GM23338 (cell line): Measurements from ENCODE around the gene CCDC3. TPM values are rescaled to one million over a fixed set of nuclear protein-coding genes. Genes with fewer than 3 reads are reported as not detected.

Experiments
- ATAC-seq: fragments of 200-7000 bp; cut with Tn5 transposase; 3 replicates; pipeline ENCODE4 v1.9.1; 2020
- DNase-seq: peaks from one replicate; pipeline ENCODE4 v3.0.0-alpha.2; 2015; ENCODE audit warnings: low spot score
- H2AFZ ChIP-seq: fragments of 200-600 bp; sonication (generic); 2 replicates; pipeline ENCODE4 v1.8.0; 2016; ENCODE audit warnings: antibody characterized with exemption, mild to moderate bottlenecking, moderate library complexity
- H3F3A ChIP-seq: fragments of 200-600 bp; sonication (generic); replicated peaks from 2 replicates; pipeline ENCODE4 v1.8.0; 2017; ENCODE audit warnings: antibody characterized with exemption, mixed run types, low read depth
- H3K27ac ChIP-seq: fragments of 200-600 bp; sonication (generic); 2 replicates; pipeline ENCODE4 v1.6.1; 2016; ENCODE audit warnings: low read depth
- H3K27me3 ChIP-seq: fragments of 200-600 bp; sonication (generic); 2 replicates; pipeline ENCODE4 v1.8.0; 2016; ENCODE audit warnings: mild to moderate bottlenecking, mixed run types, moderate library complexity; ENCODE audit not compliant: insufficient read depth
- H3K36me3 ChIP-seq: fragments of 200-600 bp; sonication (generic); 2 replicates; pipeline ENCODE4 v1.8.0; 2016; ENCODE audit warnings: mild to moderate bottlenecking; ENCODE audit not compliant: insufficient read depth
- H3K4me1 ChIP-seq: fragments of 200-600 bp; sonication (generic); 2 replicates; pipeline ENCODE4 v1.8.0; 2016; ENCODE audit warnings: mild to moderate bottlenecking, moderate library complexity; ENCODE audit not compliant: insufficient read depth
- H3K4me2 ChIP-seq: fragments of 200-600 bp; sonication (generic); 2 replicates; pipeline ENCODE4 v1.7.1; 2017; ENCODE audit warnings: mixed run types
- H3K4me3 ChIP-seq: fragments of 200-600 bp; sonication (generic); 2 replicates; pipeline ENCODE4 v1.6.1; 2016; ENCODE audit warnings: mixed run types
- H3K79me2 ChIP-seq: fragments of 200-600 bp; sonication (generic); replicated peaks from 2 replicates; pipeline ENCODE4 v1.8.0; 2017; ENCODE audit warnings: mild to moderate bottlenecking; ENCODE audit not compliant: insufficient read depth
- H3K9me2 ChIP-seq: fragments of 200-600 bp; sonication (generic); 2 replicates; pipeline ENCODE4 v1.8.0; 2017; ENCODE audit not compliant: insufficient read depth
- H4K20me1 ChIP-seq: fragments of 200-600 bp; sonication (generic); replicated peaks from 2 replicates; pipeline ENCODE4 v1.8.0; 2017; ENCODE audit warnings: mild to moderate bottlenecking; ENCODE audit not compliant: insufficient read depth
- H3K27ac Mint-ChIP-seq: 2 replicates; pipeline ENCODE4 v1.8.0; 2020; ENCODE audit warnings: inconsistent platforms, mild to moderate bottlenecking, moderate library complexity, mixed read lengths
- H3K27me3 Mint-ChIP-seq: 3 replicates; pipeline ENCODE4 v1.8.0; 2022; ENCODE audit warnings: low read depth, mild to moderate bottlenecking, moderate library complexity, mixed read lengths, inconsistent platforms; ENCODE audit not compliant: insufficient read depth, poor library complexity
- H3K36me3 Mint-ChIP-seq: 3 replicates; pipeline ENCODE4 v1.8.0; 2021; ENCODE audit warnings: low read depth, mild to moderate bottlenecking, inconsistent platforms, moderate library complexity, mixed read lengths
- H3K4me1 Mint-ChIP-seq: 3 replicates; pipeline ENCODE4 v1.8.0; 2020; ENCODE audit warnings: mild to moderate bottlenecking, inconsistent platforms, mixed read lengths
- H3K4me3 Mint-ChIP-seq: 3 replicates; pipeline ENCODE4 v1.8.0; 2021; ENCODE audit warnings: moderate library complexity, mild to moderate bottlenecking, inconsistent platforms, mixed read lengths
- H3K9me3 Mint-ChIP-seq: 3 replicates; pipeline ENCODE4 v1.8.0; 2020; ENCODE audit warnings: moderate library complexity, mild to moderate bottlenecking, inconsistent platforms, mixed read lengths
- CREB1 ChIP-seq: fragments of 250-450 bp; sonication (Bioruptor Pico); IDR thresholded peaks from 2 replicates; pipeline ENCODE4 v1.5.0; 2020; ENCODE audit warnings: low read depth, mild to moderate bottlenecking, moderate library complexity
- EZH2phosphoT487 ChIP-seq: fragments of 200-600 bp; sonication (generic); IDR thresholded peaks from one replicate; pipeline ENCODE4 v1.8.1; 2018; ENCODE audit warnings: antibody characterized with exemption; ENCODE audit not compliant: unreplicated experiment
- JUNB ChIP-seq: IDR thresholded peaks from one replicate; pipeline ENCODE4 v1.6.1; 2016; ENCODE audit warnings: antibody characterized with exemption; ENCODE audit not compliant: unreplicated experiment
- NANOG ChIP-seq: IDR thresholded peaks from 2 replicates; pipeline ENCODE4 v1.6.1; 2016; ENCODE audit warnings: antibody characterized with exemption, borderline replicate concordance
- POLR2AphosphoS5 ChIP-seq: IDR thresholded peaks from 2 replicates; pipeline ENCODE4 v1.6.1; 2016; ENCODE audit warnings: antibody characterized with exemption, low read depth
- ZNF114 ChIP-seq: fragments of 250-450 bp; sonication (Bioruptor Pico); IDR thresholded peaks from 2 replicates; pipeline ENCODE4 v1.5.0; 2020; ENCODE audit warnings: mild to moderate bottlenecking, moderate library complexity
- polyA plus RNA-seq: library from polyadenylated mRNA; unstranded; fragments of >200 nt; fragmentation: Nextera tagmentation; extraction: Ambion mirVana; gene quantifications from 2 replicates; pipeline ENCODE4 v1.2.1, GENCODE V29; 2016
- total RNA-seq: library from RNA; depleted of rRNA; stranded (reverse); fragments of >200 nt; shearing (Covaris generic); gene quantifications from 2 replicates; pipeline ENCODE4 v1.2.3, GENCODE V29; 2014
- TF ChIP-seq, protein P1 (sequence below): IDR thresholded peaks from one replicate; pipeline ENCODE4 v1.6.1; 2018; ENCODE audit warnings: antibody characterized with exemption; ENCODE audit not compliant: unreplicated experiment
- TF ChIP-seq, protein P2 (sequence below), 2 experiments: fragments of 200-600 bp in 1 of 2; sonication (generic) in 1 of 2; conservative IDR thresholded peaks; 2 replicates each; pipeline versions ENCODE4 v1.5.1 to v1.6.1; 2016 to 2017; ENCODE audit warnings: antibody characterized with exemption in 2 of 2, low read depth in 2 of 2, mild to moderate bottlenecking in 2 of 2, moderate library complexity in 1 of 2
- TF ChIP-seq, protein P3 (sequence below): IDR thresholded peaks from 2 replicates; pipeline ENCODE4 v1.6.1; 2016; ENCODE audit warnings: antibody characterized with exemption

Gene CCDC3
- total and polyA plus RNA-seq, 2 experiments from 2014 or later = 1.4 to 5.2 TPM

DNA sequence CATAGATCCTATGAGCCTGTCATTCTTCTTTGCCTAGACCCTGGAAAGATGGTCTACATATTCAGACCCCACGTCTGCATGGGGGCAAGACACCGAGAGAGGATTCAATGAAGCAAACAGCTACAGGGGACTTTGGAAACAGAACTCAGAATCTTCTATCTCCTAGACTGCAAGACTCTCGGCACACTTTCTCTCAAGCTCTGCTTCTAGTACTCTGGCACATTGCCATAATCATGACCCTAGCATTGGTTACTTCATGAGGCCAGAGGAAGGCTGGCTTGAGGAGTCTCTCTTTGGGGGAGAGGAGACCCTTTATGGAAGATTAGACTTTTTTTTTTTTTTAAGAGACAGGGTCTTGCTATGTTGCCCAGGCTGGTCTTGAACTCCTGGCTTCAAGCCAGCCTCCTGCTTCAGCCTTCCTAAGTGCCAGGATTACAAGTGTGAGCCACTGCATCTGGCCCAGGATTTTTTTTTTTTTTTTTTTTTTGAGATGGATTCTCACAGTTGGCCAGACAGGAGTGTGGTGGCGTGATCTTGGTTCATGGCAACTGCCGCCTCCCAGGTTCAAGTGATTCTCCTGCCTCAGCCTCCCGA, 20.7 kb downstream of the CCDC3 start:
- no peak for TF ChIP-seq NANOG
- no peak for TF ChIP-seq EZH2phosphoT487
- TF ChIP-seq, protein P1, sequence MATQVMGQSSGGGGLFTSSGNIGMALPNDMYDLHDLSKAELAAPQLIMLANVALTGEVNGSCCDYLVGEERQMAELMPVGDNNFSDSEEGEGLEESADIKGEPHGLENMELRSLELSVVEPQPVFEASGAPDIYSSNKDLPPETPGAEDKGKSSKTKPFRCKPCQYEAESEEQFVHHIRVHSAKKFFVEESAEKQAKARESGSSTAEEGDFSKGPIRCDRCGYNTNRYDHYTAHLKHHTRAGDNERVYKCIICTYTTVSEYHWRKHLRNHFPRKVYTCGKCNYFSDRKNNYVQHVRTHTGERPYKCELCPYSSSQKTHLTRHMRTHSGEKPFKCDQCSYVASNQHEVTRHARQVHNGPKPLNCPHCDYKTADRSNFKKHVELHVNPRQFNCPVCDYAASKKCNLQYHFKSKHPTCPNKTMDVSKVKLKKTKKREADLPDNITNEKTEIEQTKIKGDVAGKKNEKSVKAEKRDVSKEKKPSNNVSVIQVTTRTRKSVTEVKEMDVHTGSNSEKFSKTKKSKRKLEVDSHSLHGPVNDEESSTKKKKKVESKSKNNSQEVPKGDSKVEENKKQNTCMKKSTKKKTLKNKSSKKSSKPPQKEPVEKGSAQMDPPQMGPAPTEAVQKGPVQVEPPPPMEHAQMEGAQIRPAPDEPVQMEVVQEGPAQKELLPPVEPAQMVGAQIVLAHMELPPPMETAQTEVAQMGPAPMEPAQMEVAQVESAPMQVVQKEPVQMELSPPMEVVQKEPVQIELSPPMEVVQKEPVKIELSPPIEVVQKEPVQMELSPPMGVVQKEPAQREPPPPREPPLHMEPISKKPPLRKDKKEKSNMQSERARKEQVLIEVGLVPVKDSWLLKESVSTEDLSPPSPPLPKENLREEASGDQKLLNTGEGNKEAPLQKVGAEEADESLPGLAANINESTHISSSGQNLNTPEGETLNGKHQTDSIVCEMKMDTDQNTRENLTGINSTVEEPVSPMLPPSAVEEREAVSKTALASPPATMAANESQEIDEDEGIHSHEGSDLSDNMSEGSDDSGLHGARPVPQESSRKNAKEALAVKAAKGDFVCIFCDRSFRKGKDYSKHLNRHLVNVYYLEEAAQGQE = no peak
- no peak for TF ChIP-seq CREB1 (CRISPR knock-in tag)
- TF ChIP-seq, protein P2, sequence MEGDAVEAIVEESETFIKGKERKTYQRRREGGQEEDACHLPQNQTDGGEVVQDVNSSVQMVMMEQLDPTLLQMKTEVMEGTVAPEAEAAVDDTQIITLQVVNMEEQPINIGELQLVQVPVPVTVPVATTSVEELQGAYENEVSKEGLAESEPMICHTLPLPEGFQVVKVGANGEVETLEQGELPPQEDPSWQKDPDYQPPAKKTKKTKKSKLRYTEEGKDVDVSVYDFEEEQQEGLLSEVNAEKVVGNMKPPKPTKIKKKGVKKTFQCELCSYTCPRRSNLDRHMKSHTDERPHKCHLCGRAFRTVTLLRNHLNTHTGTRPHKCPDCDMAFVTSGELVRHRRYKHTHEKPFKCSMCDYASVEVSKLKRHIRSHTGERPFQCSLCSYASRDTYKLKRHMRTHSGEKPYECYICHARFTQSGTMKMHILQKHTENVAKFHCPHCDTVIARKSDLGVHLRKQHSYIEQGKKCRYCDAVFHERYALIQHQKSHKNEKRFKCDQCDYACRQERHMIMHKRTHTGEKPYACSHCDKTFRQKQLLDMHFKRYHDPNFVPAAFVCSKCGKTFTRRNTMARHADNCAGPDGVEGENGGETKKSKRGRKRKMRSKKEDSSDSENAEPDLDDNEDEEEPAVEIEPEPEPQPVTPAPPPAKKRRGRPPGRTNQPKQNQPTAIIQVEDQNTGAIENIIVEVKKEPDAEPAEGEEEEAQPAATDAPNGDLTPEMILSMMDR (conservative IDR thresholded peaks at IDR 0.05; ENCODE audit: low read depth in 2 of 2) = no peak
- TF ChIP-seq ZNF114 (CRISPR knock-in tag) = no peak
- TF ChIP-seq JUNB = no peak
- TF ChIP-seq, protein P3, sequence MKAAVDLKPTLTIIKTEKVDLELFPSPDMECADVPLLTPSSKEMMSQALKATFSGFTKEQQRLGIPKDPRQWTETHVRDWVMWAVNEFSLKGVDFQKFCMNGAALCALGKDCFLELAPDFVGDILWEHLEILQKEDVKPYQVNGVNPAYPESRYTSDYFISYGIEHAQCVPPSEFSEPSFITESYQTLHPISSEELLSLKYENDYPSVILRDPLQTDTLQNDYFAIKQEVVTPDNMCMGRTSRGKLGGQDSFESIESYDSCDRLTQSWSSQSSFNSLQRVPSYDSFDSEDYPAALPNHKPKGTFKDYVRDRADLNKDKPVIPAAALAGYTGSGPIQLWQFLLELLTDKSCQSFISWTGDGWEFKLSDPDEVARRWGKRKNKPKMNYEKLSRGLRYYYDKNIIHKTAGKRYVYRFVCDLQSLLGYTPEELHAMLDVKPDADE = no peak
- TF ChIP-seq POLR2AphosphoS5 = no peak
- no peak for ATAC-seq

More for the DNA sequence above, 20.7 kb downstream of the CCDC3 start:
- no peaks in the 10 kb centered on the region for H3F3A ChIP-seq
- no peaks in the 10 kb centered on the region for H3K4me1 ChIP-seq
- Mint-ChIP-seq H3K9me3 (peaks cover 6% of the 10 kb centered on the region; the same call in 1 of the 3 replicates), H3K36me3 (no peaks in the 10 kb centered on the region), H3K4me3 (no peak overlapping the region), H3K27ac (no peak overlapping the region), H3K4me1 (no peaks in the 10 kb centered on the region), H3K27me3 (peaks cover 2% of the 10 kb centered on the region)
- no peak overlapping the region for H3K27ac ChIP-seq
- H3K79me2 ChIP-seq = no peaks in the 10 kb centered on the region
- no peak overlapping the region for H3K4me2 ChIP-seq
- H2AFZ ChIP-seq = peak overlapping the region; percentile 38; the same call in 1 of the 2 replicates
- no peaks in the 10 kb centered on the region for H3K36me3 ChIP-seq
- no peaks in the 10 kb centered on the region for H3K27me3 ChIP-seq
- no peaks in the 10 kb centered on the region for H4K20me1 ChIP-seq
- no peaks in the 10 kb centered on the region for H3K9me2 ChIP-seq
- no peak for DNase-seq
- no peak overlapping the region for H3K4me3 ChIP-seq
